ENCODE measurements around the gene TBC1D22B. TPM values are rescaled to one million over a fixed set of nuclear protein-coding genes. Genes with fewer than 3 reads are reported as not detected.
A peak's percentile ranks its signal among the peaks of the same experiment; 100 is the strongest.

The TBC1D22B gene
- total and polyA plus RNA-seq, 9 of the 15 experiments (the other 6 are each of a cell fraction or from before 2014, with no cell fraction given), result 4.8 to 24.2 (median 13.5) TPM

DNA sequence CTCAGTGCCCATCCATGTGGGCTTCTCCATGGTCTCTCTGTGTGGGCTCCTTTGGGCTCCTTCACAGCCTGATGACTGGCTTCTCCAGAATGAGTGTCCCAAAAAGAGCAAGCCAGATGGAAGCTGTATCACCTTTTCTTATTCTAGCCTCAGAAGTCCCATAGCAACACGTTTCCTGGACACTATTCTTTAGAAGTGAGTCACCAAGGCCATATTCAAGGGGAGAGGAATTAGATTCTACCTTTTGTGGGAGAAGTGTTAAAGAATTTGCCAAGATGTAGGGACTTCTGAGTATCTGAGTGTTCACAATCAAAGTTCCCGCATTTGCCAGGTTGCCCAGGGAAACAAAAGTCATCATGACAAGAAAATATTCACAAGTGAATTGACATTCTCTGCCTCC, 20.7 kb upstream of the TBC1D22B start:
- DNase-seq (ENCODE audit: extremely low read depth in 1 of 4, low spot score in 3 of 4), result no peak
- 0 out of 2 replicates have a peak, but pooled peaks cover 3% of the 10 kb centered on the region for H3K9me3 ChIP-seq (replicated peaks; ENCODE audit: control insufficient read depth, insufficient read depth, low read depth, low read length)
- CTCF ChIA-PET (ENCODE audit: low intra/inter-chr PET ratio), result no interaction called here
- no peaks in the 10 kb centered on the region for H3K9me1 ChIP-seq (ENCODE audit: control insufficient read depth, insufficient read depth, low read length)
- no peaks in the 10 kb centered on the region; the same call in 2 of the 3 replicates for H3K36me3 ChIP-seq (ENCODE audit: control insufficient read depth, insufficient read depth, low read length)
- 57% methylated on average over 2 of the region's 2 CpGs for WGBS (ENCODE audit: insufficient coverage, low coverage, missing lambda C conversion rate)
- ATAC-seq, result no peak
- POLR2A ChIA-PET, result interaction anchor here (1.3 to 1.8 kb wide), 2 partner anchors 11 to 21 kb away, joined by 3 to 7 read pairs; partner anchors contain the start of genes TBC1D22B and TMEM217
- peak overlapping the region; percentile 58 for H2AFZ ChIP-seq (ENCODE audit: low read depth, low read length)
- no peaks in the 10 kb centered on the region for H4K20me1 ChIP-seq (replicated peaks; ENCODE audit: control insufficient read depth, insufficient read depth, low read length)
- peak overlapping the region in 1 of 2 experiments; percentile 38; a peak in 1 of 4 replicates for H3K9ac ChIP-seq (ENCODE audit: insufficient read depth in 1 of 2, low read depth in 2 of 2, low read length in 2 of 2)
- TF ChIP-seq, protein P1, sequence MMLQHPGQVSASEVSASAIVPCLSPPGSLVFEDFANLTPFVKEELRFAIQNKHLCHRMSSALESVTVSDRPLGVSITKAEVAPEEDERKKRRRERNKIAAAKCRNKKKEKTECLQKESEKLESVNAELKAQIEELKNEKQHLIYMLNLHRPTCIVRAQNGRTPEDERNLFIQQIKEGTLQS (IDR thresholded peaks at IDR 0.05), result no peak; the same call in 1 of the 2 replicates
- TF ChIP-seq, protein P1 (CRISPR knock-in tag; conservative IDR thresholded peaks at IDR 0.05), result 0 out of 2 replicates have a peak, but pooled peaks have one; percentile 19
- TF ChIP-seq, protein P2, sequence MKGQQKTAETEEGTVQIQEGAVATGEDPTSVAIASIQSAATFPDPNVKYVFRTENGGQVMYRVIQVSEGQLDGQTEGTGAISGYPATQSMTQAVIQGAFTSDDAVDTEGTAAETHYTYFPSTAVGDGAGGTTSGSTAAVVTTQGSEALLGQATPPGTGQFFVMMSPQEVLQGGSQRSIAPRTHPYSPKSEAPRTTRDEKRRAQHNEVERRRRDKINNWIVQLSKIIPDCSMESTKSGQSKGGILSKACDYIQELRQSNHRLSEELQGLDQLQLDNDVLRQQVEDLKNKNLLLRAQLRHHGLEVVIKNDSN (CRISPR knock-in tag; IDR thresholded peaks at IDR 0.05), result no peak
- peak; percentile 75 for TF ChIP-seq RFX1 (IDR thresholded peaks at IDR 0.05)
- FAIRE-seq, result no peak
- no peak overlapping the region for H3K4me3 ChIP-seq
- no peak overlapping the region for H3K4me2 ChIP-seq (ENCODE audit: insufficient read depth, low read length)
- intact Hi-C loops (cut with micrococcal nuclease) (no loop called here), in situ Hi-C loops (cut with MboI) (no loop called here)
- H3K27me3 ChIP-seq (ENCODE audit: control insufficient read depth in 2 of 2, insufficient read depth in 2 of 2, low read length in 2 of 2), result no peaks in the 10 kb centered on the region
- H3K79me2 ChIP-seq (ENCODE audit: control insufficient read depth, insufficient read depth, low read length), result no peaks in the 10 kb centered on the region
- no TSS peak for BruUV-seq (replicated peaks)
- no peak overlapping the region; the same call in 2 of the 3 replicates for H3K27ac ChIP-seq (ENCODE audit: extremely low read depth, low read depth, low read length)
- H3K4me1 ChIP-seq (replicated peaks in 1 of 2; ENCODE audit: control insufficient read depth in 2 of 2, insufficient read depth in 2 of 2, low read length in 2 of 2), result peaks cover 6 to 40% of the 10 kb centered on the region in 2 experiments
